NCI-H2081 treated with DMSO at 0.1 percent for 48 hours (cell line): ENCODE data around the gene NOX1.
"Not testable (repeated sequence)": the region's sequence is repeated elsewhere in the genome, so short reads cannot be mapped to it uniquely, and the experiment has no call there.

Experiments used
- DNase-seq: peaks from one replicate; lab custom pipeline; 2025; lab: John Stamatoyannopoulos, UW

The NOX1 gene

GRCh38 chrX:100819837-100820666, 54.1 kb downstream of the NOX1 start, which contains the start of gene CSTF2:
Gene CSTF2 (plus strand): TSS chrX:100820391. CDS start chrX:100820417, 26 bp downstream.
- peak; percentile 57 for DNase-seq

DNA sequence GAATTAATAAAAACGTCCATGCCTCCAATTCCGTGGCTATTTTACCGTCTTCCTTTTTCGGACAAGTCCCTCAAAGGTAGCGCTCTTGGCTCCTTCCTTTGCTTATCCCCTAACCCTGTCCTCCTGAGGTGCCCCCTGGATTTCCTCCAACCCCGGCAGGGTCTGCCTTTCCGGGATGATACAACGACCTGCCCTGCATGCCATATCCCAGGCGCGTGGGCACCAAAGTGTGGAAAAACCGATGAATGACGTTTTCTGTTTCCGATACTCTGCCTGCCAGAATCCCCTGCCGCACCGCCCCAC, 54.7 kb downstream of the NOX1 start:
- DNase-seq, result no peak

GRCh38 chrX:100817340-100817739, 56.8 kb downstream of the NOX1 start:
- DNase-seq, result no peak

DNA sequence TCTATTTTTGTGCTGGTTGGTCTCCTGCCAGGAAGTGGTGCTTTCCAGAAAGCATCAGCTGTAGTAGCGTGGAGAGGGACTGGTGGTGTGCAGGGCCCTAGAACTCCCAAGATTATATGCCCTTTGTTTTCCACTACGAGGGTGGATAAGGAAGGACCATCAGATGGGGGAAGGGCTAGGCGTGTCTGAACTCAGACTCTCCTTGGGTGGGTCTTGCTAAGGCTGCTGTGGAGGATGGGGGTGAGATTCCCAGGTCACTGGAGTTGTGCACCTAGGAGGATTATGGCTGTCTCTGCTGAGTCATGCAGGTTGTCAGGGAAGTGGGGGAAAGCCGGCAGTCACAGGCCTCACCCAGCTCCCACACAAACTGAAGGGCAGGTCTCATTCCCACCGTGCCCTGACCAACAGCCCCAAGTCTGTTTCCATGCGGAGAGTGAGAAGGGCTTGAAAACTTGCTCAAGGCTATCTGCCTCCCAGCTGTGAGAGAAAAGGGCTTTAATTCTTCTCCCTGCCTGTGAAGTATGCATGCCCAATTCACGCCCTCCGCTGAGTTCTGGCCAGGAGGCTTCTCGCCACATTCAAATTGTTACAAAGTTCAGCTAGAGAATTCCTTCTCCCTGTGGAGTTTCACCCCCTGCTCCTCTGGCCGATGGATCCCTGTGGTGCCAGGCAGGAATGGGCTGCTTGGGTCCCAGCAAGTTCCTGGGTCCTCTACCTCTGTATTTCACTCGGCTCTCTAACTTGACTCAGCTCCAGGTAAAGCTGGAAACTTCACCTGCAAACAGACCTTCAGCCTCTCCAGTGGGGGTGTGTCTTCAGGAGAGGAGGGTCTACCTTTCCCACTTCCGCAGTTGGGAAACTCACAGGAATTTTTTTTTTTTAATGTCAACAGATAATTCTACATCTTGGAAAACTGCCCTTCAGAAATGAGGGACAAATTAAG, 61.7 kb downstream of the NOX1 start:
- DNase-seq, result no peak

- DNase-seq, result not testable (repeated sequence)
Measured at GRCh38 chrX:100808265-100808664, 65.9 kb downstream of the NOX1 start.

- no peak for DNase-seq
Measured at GRCh38 chrX:100804780-100805179, 69.4 kb downstream of the NOX1 start.

GRCh38 chrX:100802843-100803242, 71.3 kb downstream of the NOX1 start:
- no peak for DNase-seq

DNA sequence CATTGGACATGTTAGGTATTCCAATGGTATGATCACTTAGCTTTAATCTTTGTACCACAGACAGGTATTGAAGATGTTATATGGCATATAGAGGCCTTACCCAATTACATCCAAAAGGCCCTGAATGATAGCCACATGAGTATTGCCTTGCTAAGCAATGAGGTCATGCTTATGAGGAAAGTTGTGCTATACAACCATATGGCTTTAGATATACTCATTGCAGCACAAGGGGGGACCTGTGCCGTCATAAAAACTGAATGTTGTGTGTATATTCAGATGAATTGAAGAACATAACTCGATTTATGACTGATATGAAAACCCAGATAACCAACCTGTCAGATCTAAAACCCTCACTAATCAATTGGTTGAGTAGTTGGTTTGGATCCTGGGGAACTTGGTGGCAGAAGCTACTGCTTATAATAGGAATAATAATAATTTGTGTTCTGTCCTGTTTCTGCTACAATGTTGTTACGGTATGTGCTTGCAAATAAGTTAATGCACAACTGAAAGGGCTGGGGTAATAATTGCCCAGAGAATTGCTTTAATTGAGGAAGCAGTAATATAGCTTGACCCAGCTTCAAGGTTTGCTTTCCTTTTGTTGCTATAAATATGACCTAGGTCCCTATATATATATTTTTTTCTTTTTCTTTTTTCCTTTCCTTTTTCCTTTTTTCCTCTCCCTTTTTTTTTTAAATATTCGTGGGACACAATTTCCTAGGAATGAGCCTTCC, 75.5 kb downstream of the NOX1 start:
- DNase-seq, result no peak

DNA sequence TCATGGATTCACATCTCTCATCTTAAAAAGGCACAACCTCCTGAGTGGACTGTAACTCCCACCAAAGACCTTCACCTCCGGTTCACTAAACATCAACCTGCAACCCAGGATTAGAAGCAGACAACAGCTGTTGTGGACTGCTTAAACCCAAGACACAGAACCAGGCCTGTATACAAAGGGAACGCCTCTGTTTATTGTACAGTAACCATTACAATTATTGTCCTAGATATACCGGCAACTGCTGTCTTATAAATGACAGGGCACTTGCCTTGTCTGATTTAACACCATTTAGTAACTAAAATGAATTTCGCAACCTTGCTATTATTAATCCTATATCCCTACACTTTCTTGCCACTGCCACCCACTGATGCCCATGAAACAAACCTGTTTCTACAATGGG, 76.8 kb downstream of the NOX1 start:
- DNase-seq, result no peak

GRCh38 chrX:100796371-100796770, 77.8 kb downstream of the NOX1 start:
- DNase-seq, result not testable (repeated sequence)
